Activated naive CD4-positive, alpha-beta T cell treated with anti-CD3 and anti-CD28 coated beads for 36 hours (primary cell): ENCODE results near the gene TEDC1. TPM values are rescaled to one million over a fixed set of nuclear protein-coding genes. Genes with fewer than 3 reads are reported as not detected.

ENCODE experiments used
- CTCF ChIA-PET: fragments of 350-600 bp; sonication (Branson Sonifier 250); formaldehyde crosslinking; loops from one replicate; lab custom pipeline; 2021; ENCODE audit warnings: antibody characterized with exemption; lab: Charles Lee
- DNase-seq: peaks from one replicate; pipeline ENCODE4 v3.0.0-alpha.2; 2020
- H3K27ac Mint-ChIP-seq: one replicate; pipeline ENCODE4 v1.8.0; 2021; ENCODE audit warnings: mild to moderate bottlenecking, mixed read lengths
- H3K27me3 Mint-ChIP-seq: one replicate; pipeline ENCODE4 v1.8.0; 2021; ENCODE audit warnings: low read depth, mixed read lengths
- H3K36me3 Mint-ChIP-seq: one replicate; pipeline ENCODE4 v1.8.0; 2021; ENCODE audit warnings: low read depth, mixed read lengths
- H3K4me1 Mint-ChIP-seq: one replicate; pipeline ENCODE4 v1.8.0; 2021; ENCODE audit warnings: low read depth, mixed read lengths
- H3K4me3 Mint-ChIP-seq: one replicate; pipeline ENCODE4 v1.8.0; 2021; ENCODE audit warnings: mild to moderate bottlenecking, moderate library complexity, mixed read lengths
- H3K9me3 Mint-ChIP-seq: one replicate; pipeline ENCODE4 v1.8.0; 2021; ENCODE audit warnings: mixed read lengths
- intact Hi-C: fragments of 100-400 bp; cut with micrococcal nuclease; formaldehyde crosslinking; loops from one replicate; pipeline ENCODE4 v1.15.1; 2023
- total RNA-seq, 2 experiments: library from RNA; stranded (reverse); gene quantifications; one replicate each; pipeline ENCODE4 v1.2.3, GENCODE V29; 2021

The TEDC1 gene
- total RNA-seq, 2 experiments from 2014 or later, result 27.8 to 28.6 TPM

- Mint-ChIP-seq H3K4me1 (no peaks in the 10 kb centered on the region), H3K27me3 (no peaks in the 10 kb centered on the region), H3K27ac (no peak overlapping the region), H3K4me3 (no peak overlapping the region), H3K36me3 (peaks cover 14% of the 10 kb centered on the region), H3K9me3 (no peaks in the 10 kb centered on the region)
- intact Hi-C loops, result no loop called here
- no peak for DNase-seq
- CTCF ChIA-PET, result no interaction called here
These were observed 40.0 kb upstream of the TEDC1 start for GRCh38 chr14:105450864-105451720.

- H3K4me3 Mint-ChIP-seq, result no peak overlapping the region
These were observed 38.1 kb upstream of the TEDC1 start for GRCh38 chr14:105452963-105453362.

GRCh38 chr14:105453847-105454246 lies 37.2 kb upstream of the TEDC1 start:
- no peaks in the 10 kb centered on the region for H3K27me3 Mint-ChIP-seq
- CTCF ChIA-PET, result no interaction called here
- no peaks in the 10 kb centered on the region for H3K9me3 Mint-ChIP-seq
- no peak overlapping the region for H3K4me3 Mint-ChIP-seq
- DNase-seq, result no peak
- no peak overlapping the region for H3K27ac Mint-ChIP-seq
- H3K4me1 Mint-ChIP-seq, result no peaks in the 10 kb centered on the region
- intact Hi-C loops, result no loop called here
- peaks cover 14% of the 10 kb centered on the region for H3K36me3 Mint-ChIP-seq

More at GRCh38 chr14:105452963-105453362, 38.1 kb upstream of the TEDC1 start:
- no peak overlapping the region for H3K27ac Mint-ChIP-seq
- no peaks in the 10 kb centered on the region for H3K27me3 Mint-ChIP-seq
- peaks cover 14% of the 10 kb centered on the region for H3K36me3 Mint-ChIP-seq
- no peaks in the 10 kb centered on the region for H3K4me1 Mint-ChIP-seq
- intact Hi-C loops, result no loop called here
- no peak for DNase-seq
- no peaks in the 10 kb centered on the region for H3K9me3 Mint-ChIP-seq
- CTCF ChIA-PET, result no interaction called here

DNA sequence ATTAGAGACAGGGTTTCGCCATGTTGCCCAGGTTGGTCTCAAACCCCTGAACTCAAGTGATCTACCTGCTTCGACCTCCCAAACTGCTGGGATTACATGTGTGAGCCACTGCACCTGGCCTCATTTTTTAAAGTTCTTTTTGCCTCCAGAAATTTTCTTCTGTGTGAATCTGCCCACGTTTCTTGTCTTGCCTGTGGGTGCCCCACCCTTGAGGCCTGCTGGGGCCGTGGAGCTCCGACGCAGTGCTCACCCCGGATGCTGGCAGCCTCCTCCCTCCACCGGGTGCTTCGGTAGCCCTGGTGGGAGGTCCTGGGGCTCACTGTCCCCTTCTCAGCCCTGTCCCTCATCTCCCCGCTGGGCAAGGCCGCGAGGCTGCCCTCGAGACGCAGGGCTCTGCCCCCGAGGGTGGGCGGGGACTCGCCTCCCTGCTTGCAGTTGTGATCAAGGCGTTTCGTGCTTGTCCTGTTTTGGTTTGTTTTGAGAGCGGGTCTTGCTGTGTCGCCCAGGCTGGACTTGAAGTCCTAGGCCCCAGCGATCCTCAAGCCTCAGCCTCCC lies 35.9 kb upstream of the TEDC1 start:
- CTCF ChIA-PET, result interaction anchor here (1.3 kb wide), 1 partner anchor 34 kb away, joined by 3 read pairs; no protein-coding TSS in a partner anchor

GRCh38 chr14:105455766-105456660 lies 35.0 kb upstream of the TEDC1 start:
- Mint-ChIP-seq H3K4me3 (no peak overlapping the region), H3K4me1 (no peaks in the 10 kb centered on the region), H3K27me3 (no peaks in the 10 kb centered on the region), H3K27ac (no peak overlapping the region), H3K36me3 (peaks cover 14% of the 10 kb centered on the region), H3K9me3 (no peaks in the 10 kb centered on the region)
- CTCF ChIA-PET, result interaction anchor here (1.3 kb wide), 1 partner anchor 33 kb away, joined by 3 read pairs; no protein-coding TSS in a partner anchor
- no peak for DNase-seq
- intact Hi-C loops, result no loop called here

More for the DNA sequence above, 35.9 kb upstream of the TEDC1 start:
- H3K4me3 Mint-ChIP-seq, result no peak overlapping the region
- peaks cover 14% of the 10 kb centered on the region for H3K36me3 Mint-ChIP-seq
- no peak overlapping the region for H3K27ac Mint-ChIP-seq
- intact Hi-C loops, result no loop called here
- no peaks in the 10 kb centered on the region for H3K4me1 Mint-ChIP-seq
- DNase-seq, result no peak
- no peaks in the 10 kb centered on the region for H3K27me3 Mint-ChIP-seq
- H3K9me3 Mint-ChIP-seq, result no peaks in the 10 kb centered on the region

DNA sequence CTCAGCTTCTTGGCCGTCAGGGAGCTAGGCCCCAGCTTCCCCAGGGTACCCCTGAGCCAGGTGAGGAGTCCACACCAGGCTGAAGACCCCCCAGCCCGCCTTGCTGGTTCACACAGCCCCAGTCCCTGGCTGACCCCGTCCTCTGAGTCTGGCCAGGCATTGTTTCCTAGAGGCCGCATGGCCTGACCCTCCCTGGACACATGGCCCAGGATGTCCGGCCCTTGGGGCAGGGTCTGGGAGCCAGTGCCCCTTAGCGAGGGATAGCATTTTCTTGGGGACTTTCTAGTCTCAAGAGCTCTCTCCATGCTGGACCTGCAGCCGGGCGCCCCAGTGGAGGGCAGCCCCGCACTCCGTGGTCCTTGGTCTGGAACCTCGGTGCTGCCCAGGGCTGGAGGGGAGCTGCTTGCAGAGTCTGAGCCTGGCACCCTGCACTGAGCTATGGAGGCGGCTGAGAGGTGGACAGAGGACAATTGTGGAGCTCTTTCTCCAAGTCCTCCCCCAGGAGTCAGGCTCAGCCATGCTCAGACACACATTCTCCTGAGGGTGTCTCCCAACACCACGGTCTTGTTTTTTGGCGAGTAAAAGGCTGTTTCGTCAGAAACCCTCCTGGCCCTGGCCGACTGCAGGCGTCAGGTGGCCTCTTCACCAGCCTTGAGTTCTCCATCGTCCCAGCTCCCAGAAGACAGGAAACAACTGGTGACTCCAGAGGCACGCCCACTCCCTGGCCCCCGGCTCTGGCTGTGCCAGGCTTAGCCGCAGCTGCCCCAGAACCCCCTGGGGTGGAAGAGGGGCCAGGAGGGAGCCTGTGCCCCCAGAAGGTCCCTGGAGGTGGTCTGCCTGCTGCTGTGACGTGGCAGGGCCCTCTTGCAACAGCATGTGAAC lies 34.1 kb upstream of the TEDC1 start:
- Mint-ChIP-seq H3K4me1 (no peaks in the 10 kb centered on the region), H3K4me3 (no peak overlapping the region), H3K9me3 (no peaks in the 10 kb centered on the region), H3K27me3 (no peaks in the 10 kb centered on the region), H3K36me3 (peaks cover 19% of the 10 kb centered on the region), H3K27ac (no peak overlapping the region)
- CTCF ChIA-PET, result interaction anchor here (1.0 kb wide), 1 partner anchor 33 kb away, joined by 4 read pairs; no protein-coding TSS in a partner anchor
- no peak for DNase-seq
- intact Hi-C loops, result no loop called here

DNA sequence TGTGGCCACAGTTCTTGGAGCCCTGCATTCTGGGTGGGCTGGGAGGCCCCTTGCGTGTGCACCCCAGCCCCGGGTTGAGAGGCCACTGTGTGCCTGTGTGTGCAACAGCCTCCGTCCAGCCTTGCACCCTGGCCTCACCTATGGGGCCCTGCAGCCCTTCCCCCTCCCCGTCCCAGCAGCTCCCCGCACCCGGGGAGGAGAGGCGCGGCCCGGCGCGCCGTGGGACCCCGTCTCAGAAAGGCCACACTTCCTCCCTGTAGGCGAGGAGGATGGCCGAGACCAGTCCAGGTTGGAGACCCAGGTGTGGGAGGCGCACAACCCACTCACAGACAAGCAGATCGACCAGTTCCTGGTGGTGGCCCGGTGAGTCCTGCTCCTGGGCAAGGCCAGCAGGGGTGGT lies 33.0 kb upstream of the TEDC1 start:
- H3K27ac Mint-ChIP-seq, result no peak overlapping the region
- H3K4me1 Mint-ChIP-seq, result no peaks in the 10 kb centered on the region
- no peaks in the 10 kb centered on the region for H3K9me3 Mint-ChIP-seq
- no peak for DNase-seq
- intact Hi-C loops, result no loop called here
- H3K36me3 Mint-ChIP-seq, result peaks cover 11% of the 10 kb centered on the region
- H3K4me3 Mint-ChIP-seq, result no peak overlapping the region
- no peaks in the 10 kb centered on the region for H3K27me3 Mint-ChIP-seq
- CTCF ChIA-PET, result no interaction called here

GRCh38 chr14:105458571-105458970 lies 32.5 kb upstream of the TEDC1 start:
- no peak overlapping the region for H3K4me3 Mint-ChIP-seq
- H3K9me3 Mint-ChIP-seq, result no peaks in the 10 kb centered on the region
- no peaks in the 10 kb centered on the region for H3K27me3 Mint-ChIP-seq
- no peak for DNase-seq
- H3K27ac Mint-ChIP-seq, result no peak overlapping the region
- peaks cover 11% of the 10 kb centered on the region for H3K36me3 Mint-ChIP-seq
- intact Hi-C loops, result no loop called here
- H3K4me1 Mint-ChIP-seq, result no peaks in the 10 kb centered on the region
- CTCF ChIA-PET, result no interaction called here

DNA sequence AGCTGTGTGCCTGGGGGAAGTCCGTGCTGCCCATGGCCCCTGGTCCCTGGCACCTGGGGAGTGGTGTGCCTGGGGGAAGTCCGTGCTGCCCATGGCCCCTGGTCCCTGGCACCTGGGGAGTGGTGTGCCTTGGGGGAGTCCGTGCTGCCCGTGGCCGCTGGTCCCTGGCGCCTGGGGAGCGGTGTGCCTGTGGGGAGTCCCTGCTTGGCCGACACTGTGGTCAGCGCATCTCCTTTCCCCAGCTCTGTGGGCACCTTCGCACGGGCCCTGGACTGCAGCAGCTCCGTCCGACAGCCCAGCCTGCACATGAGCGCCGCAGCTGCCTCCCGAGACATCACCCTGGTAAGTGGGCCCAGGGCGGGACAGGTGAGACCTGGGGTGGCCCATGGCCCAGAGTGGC lies 30.9 kb upstream of the TEDC1 start:
- no peak for DNase-seq
- H3K4me1 Mint-ChIP-seq, result no peaks in the 10 kb centered on the region
- CTCF ChIA-PET, result no interaction called here
- intact Hi-C loops, result no loop called here
- H3K27me3 Mint-ChIP-seq, result no peaks in the 10 kb centered on the region
- H3K9me3 Mint-ChIP-seq, result no peaks in the 10 kb centered on the region
- H3K4me3 Mint-ChIP-seq, result no peak overlapping the region
- peaks cover 13% of the 10 kb centered on the region for H3K36me3 Mint-ChIP-seq
- H3K27ac Mint-ChIP-seq, result no peak overlapping the region

DNA sequence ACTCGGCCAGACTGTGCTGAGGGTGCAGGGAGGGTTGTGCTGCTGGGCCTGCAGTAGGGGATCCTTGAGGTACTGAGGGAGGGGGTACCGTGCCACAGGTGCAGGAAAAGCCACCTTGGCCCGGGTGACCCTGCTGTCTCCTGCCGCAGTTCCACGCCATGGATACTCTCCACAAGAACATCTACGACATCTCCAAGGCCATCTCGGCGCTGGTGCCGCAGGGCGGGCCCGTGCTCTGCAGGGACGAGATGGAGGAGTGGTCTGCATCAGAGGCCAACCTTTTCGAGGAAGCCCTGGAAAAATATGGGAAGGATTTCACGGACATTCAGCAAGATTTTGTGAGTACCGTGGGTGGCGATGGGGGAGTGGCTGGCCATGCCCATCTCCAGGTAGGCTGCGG lies 30.4 kb upstream of the TEDC1 start:
- Mint-ChIP-seq H3K4me1 (no peaks in the 10 kb centered on the region), H3K27me3 (no peaks in the 10 kb centered on the region), H3K27ac (no peak overlapping the region), H3K36me3 (peaks cover 9% of the 10 kb centered on the region), H3K4me3 (no peak overlapping the region), H3K9me3 (no peaks in the 10 kb centered on the region)
- no peak for DNase-seq
- CTCF ChIA-PET, result no interaction called here
- intact Hi-C loops, result no loop called here

GRCh38 chr14:105461903-105462302 lies 29.1 kb upstream of the TEDC1 start:
- CTCF ChIA-PET, result no interaction called here
- H3K4me1 Mint-ChIP-seq, result no peaks in the 10 kb centered on the region
- intact Hi-C loops, result no loop called here
- no peaks in the 10 kb centered on the region for H3K27me3 Mint-ChIP-seq
- H3K36me3 Mint-ChIP-seq, result peaks cover 9% of the 10 kb centered on the region
- H3K4me3 Mint-ChIP-seq, result no peak overlapping the region
- no peak for DNase-seq
- no peaks in the 10 kb centered on the region for H3K9me3 Mint-ChIP-seq
- H3K27ac Mint-ChIP-seq, result no peak overlapping the region
